Esophagus squamous epithelium (tissue), 4 donors: ENCODE measurements around the gene SDK2.

Experiments used
- CTCF ChIP-seq, 6 experiments: fragments of 450-650 bp in 4 of 6; fragments of 200-600 bp in 2 of 6; sonication (generic) in 2 of 6; IDR thresholded peaks; one replicate each; pipeline ENCODE4 v1.5.1; 2016 to 2019; ENCODE audit warnings: antibody characterized with exemption in 6 of 6, mild to moderate bottlenecking in 4 of 6, moderate library complexity in 4 of 6
- POLR2A ChIP-seq, 4 donors: fragments of 450-650 bp; IDR thresholded peaks; one replicate each; pipeline ENCODE4 v1.6.1; 2017; ENCODE audit warnings: antibody characterized with exemption in 4 of 4, mild to moderate bottlenecking in 4 of 4, moderate library complexity in 3 of 4

- TF ChIP-seq POLR2A (IDR thresholded peaks at IDR 0.05) (no peak), CTCF (IDR thresholded peaks at IDR 0.05) (no peak)
Measured at GRCh38 chr17:73384926-73385325, 259.3 kb downstream of the SDK2 start.
